Right kidney (tissue), 1 donor: ENCODE measurements around the gene RUNX3.

ENCODE experiments used
- DNase-seq: peaks from one replicate; pipeline ENCODE4 v3.0.0-alpha.2; 2016

Gene RUNX3

DNA sequence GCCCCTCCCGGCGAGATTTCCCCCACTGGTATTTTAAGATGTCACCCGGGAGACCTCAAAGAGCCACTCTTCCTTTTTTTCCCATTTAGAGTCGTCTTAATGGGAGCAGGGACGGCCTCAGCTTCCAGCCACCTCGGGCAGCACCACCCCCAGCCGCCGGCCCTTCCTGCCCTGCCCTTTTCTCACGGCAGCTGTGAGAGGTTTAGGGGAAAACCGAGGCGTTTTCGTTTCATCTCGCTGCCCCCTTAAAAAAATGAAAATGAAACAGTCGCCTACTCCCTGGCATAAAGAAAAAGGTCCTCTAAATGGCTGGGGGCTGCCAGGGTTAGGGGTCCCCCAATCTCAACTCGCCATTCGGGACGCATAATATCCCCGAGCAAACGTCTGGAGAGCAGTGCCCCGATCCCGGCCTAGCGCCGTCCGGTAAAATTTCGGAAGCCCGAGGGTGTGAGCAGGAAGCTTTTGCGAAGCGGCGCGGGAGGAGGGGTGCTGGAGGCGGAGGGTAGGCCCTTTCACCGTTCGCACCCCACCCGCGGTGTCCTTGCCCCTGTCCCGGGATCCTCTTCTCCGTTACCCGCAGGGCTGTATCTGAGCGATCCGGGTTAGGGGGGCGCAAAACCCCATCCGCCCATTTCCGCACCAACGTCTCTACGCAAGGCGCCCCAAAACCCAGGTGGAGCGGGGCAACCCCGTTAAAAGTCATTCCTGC lies 1.2 kb downstream of the RUNX3 start:
- DNase-seq: peak; percentile 79

DNA sequence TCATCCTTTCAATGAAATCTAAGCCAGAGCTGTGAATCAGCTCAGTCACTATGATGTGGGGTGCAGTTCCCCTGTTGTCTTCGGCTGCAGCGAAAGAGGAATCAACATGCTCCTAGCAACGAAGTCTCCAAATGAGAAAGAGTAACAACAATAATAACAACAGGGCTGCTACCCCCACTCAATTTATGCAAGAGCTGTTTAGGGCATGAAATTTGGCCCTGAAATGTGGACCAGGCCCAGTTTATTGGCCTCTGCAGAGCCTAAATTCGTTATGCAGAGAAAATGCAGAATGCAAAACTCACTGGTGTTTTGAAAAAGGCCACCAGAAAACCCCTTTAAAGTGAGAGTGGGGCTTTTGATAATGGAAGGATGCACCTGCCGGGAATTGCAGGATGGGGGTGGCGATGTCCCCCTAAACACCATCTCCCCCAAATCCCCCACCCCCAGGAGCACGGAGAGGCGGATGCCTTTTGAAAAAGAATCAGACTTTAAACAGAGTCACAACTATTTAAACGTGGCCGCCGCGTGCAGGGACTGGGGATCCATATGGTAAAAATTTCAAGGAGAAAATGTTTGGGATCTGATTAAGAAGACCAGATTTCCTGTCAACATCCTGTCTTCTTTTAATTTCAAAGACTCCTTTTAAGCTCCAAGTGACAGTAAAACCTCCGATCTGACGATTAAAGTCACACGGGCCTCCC lies 1.9 kb downstream of the RUNX3 start:
- peak; percentile 83 for DNase-seq

DNA sequence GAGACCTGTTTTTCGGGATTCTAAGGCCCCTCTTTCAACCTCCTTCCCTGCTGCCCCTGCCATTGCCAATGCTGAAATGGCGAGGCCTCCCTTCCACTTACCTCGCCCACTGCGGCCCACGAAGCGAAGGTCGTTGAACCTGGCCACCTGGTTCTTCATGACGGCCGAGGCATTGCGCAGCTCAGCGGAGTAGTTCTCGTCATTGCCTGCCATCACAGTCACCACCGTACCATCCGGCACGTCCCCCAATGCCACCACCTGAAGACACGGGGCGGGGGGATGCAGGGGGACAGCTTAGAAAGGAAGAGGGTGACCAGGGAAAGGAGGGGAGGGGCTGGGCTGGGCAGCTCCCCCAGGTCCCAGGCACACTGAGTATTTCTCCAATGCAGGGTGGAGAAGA lies 2.6 kb downstream of the RUNX3 start:
- no peak for DNase-seq

DNA sequence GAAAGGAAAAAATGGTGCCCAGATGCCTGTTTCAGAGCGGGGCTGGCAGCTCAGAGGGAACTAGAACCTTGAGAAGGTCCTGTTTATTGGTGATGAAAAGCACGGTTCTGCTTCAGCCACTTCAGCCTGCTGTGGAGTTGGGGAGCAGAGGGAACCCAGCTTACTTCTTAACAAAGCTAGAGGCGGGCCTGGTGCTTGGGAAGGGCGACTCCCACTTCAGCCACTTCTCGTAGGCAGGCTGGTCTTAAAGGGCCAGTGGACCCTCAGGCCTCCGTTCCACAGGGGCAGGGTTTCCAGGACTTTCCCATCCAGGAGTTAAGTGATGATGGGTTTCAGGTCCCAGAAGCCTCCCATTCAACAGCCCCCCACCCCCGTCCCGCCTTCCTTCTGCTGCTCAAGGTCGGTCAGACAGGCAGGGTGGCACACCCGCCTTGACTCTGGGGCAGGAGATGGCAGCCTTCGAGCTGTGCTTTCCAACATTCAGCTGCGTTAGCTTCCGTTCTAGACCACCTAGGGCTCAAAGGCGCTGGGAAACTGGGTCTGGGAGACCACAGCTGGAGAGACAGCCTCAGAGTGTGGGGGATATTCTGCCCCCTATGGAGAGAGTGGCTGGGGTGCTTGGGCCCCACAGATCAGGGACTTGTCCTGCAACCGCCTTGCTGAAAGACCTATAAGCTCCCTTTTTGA lies 3.4 kb downstream of the RUNX3 start:
- DNase-seq: peak; percentile 70

DNA sequence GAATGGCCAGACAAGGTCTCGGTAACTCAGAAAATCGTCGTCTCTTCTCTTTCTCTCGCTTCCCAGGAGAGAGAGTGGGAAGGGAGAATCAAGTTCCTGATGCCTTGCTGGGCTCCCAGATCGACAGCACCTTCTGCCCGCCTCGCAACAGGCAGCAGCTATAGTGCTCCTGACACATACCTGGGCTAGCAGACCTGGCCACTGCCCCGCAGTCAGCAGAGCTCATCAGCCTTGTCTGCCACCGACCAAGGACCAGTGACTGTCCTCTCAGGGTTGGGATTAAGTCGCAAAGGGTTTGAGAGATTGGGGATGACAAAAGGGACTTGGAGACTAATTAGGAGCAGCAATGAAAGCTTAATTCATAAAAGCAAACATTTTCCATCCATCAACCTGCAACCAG lies 4.1 kb downstream of the RUNX3 start:
- DNase-seq: no peak

DNA sequence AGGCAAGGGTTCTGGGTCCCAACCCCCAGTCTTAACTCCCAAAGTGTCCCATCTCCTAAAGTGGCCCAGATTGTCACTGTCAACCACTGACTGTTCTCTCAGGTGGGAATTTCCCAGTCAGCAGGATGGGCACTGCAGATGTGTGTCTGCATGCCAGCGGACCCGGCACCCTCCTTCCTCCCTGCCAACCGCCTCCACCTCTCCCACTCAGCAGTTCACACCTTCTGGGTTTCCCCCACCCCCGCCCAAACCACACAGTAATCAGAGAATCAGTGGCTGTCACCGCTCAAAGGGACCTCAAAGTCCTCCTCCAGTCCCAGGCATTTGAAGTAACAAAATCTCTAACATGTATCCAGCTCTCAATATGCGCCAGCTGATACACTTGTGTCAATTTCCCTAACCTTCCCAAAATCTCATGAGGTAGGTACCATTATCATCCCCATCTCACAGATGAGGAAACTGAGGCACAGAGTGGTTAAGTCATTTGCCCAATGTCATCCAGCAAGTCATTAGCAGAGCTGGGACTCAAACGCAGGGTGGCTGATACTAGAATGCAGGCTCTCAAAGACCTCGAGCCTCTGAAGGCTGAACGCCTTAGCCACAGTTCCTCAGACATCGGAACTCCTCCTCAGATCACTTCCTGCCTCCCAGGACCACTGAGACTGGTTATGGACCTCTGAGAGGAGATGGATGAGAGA lies 4.8 kb downstream of the RUNX3 start:
- DNase-seq: no peak

DNA sequence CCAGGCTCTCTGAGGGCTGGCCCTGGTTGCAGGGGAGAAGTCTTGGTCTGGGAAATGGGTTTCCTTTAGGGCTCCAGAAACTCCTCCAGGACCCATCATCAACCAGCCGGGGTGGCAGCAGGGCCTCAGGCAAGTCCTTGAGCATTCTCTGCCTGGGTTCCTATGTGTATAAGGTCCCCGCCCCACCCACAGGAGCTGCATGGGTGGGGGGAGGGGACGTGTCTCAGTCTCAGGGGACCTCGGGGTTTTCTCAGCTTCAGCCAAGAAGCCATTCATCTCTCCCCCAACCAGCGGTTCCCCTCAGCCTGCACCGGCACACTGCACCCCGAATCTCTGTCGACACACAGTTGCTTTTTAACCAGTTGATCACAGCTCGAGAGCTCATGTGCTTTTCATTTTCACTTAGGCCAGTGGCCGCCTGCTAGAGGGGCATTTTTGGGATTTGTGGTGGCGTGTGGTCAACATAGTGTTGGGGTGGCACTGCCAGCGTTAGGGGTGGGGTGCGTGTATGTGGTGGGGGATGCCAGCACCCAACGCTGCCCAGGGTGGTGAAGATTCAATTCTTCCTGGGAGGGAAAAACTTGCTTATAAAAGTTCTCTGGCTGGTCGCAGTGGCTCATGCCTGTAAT lies 6.5 kb downstream of the RUNX3 start:
- no peak for DNase-seq

DNA sequence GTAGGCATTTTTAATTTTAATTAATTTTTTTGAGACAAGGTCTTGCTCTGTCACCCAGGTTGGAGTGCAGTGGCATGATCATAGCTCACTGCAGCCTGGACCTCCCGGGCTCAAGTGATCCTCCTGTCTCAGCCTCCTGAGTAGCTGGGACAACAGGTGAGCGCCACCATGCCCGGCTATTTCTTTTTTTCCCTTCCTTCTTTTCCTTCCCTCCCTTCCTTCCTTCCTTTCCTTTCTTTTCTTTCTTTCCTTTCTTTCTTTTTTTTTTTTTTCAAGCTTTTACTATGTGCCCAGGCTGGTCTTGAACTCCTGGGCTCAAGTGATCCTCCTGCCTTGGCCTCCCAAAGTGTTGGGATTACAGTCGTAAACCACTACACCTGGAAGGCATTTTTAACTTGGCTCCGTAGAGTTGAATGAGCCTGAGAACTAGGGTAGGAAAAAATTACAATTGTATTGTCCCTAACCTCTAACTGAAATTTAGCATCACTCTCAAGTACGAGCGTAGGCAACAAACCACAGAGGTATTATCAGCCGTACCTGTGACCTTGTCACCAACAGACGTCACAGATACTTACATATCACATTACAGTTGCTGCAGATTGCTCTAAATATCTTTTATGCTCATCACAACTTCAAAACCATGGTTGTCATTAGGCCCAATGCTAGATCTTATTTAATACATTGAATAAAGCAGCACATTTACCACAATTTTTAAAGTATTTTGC lies 8.0 kb downstream of the RUNX3 start:
- no peak for DNase-seq

DNA sequence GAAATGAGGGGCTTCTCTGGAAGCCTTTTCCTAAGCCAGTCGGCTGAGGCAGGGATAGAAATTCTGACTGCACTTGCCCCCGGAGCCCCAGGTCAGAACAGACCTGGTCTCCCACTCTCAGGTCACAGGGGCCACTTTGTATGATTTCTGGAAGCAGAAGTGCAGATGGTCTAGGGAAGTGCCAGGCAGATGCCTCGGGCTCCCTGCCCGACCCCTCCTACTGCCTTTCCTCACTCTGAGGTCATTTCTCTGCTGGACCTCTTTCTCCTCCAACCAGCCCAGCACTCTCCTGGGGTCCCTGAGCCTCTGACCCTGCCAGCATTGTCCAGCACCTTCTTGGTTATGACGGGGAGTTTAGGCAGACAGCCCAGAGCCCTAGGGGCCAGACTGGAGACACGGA lies 8.7 kb downstream of the RUNX3 start:
- DNase-seq: no peak

DNA sequence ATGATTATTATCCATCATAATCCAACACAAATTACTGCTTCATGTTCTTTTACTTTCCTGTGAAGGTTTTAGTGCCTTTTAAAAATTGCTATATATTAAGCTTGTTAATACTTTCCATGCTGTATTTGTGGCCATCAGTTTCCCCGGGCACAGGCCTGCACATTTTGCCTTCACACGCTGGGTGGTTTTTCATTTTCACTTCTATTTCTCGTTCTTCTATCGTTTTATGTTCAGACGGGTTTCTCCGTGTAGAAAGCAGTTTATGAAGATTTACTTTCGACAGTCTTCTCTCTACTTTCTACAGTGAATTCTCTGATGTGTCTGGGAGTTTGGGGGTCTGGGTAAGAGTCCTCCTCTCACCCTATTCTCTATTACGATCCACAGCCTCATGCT lies 9.5 kb downstream of the RUNX3 start:
- no peak for DNase-seq

DNA sequence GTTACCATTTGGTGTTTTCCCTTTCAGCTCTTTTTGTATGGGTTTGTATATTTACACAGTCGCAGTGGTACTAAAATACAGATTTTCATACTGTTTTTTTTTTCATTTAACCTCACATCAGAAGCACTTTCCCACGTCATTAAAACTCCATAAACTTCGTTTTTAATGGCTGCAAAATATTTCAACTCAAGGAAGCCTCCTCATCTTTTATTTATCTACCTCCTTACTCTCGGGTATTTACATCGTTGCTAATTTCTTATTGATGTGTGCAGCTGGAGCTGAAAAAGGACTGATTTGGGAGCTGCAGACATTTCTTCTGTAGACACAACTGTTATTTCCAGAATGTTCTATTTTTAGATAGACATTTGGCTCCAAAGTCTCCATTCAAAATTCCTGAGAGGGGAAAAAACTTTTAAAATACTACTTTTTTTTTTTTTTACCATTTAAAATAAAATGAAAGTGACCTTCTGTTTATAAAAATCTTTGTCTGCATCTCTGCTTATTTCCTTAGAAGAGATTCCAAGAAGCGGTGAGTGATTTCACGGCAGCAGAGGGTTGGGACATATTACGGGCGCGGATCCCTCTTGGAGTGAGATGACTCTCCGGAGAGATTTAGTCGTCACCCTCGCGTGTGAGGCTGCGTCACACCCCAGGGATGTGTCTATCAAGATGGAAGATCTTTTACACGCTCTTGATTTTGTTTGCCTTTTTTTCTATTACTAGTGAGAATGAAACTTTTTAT lies 10.1 kb downstream of the RUNX3 start:
- no peak for DNase-seq

DNA sequence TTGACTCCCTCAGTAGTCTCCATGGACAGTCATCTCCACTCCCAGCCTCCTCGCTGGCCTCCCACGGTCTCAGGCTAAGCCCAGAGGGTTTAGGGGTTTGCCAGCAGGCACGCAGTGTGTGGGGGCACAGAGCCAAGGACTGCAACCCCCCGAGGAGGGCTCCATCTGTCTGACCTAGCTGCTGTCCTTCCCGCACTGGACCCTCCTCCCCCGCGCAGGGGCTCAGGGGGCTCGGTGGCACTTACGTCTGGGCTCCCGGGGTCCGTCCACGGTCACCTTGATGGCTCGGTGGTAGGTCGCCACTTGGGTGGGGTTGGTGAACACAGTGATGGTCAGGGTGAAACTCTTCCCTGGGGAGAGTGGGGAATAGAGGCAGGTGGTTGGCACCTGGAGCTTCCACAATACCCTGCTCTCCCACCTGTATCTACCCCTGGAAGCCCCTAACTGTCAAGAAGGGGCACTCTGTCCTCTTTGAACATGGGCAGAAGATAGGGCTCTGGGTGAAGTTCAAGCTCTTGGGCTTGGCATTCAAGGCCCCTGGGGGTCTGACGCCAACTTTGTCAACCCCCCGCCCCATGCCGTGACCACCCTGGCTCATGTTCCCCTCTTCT lies 11.0 kb downstream of the RUNX3 start:
- DNase-seq: no peak

DNA sequence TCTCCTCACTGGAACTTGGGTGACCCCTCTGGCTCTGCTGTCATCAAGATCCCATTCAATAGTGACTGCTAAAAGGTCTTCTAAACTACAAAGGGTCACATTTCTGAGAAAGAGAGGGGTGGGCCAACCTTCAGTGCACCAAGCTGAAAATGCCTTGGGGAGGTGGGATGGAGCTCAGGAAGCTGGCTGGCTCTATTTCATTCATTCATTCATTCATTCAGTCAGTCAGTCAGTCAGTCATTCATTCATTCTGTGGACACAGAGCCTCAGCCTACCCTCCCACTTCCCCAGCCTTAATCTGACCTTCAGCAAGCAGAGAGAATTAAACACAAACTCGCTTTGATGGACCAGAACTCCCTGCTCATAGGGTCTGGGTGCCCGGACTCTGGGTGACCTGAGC lies 11.7 kb downstream of the RUNX3 start:
- no peak for DNase-seq

DNA sequence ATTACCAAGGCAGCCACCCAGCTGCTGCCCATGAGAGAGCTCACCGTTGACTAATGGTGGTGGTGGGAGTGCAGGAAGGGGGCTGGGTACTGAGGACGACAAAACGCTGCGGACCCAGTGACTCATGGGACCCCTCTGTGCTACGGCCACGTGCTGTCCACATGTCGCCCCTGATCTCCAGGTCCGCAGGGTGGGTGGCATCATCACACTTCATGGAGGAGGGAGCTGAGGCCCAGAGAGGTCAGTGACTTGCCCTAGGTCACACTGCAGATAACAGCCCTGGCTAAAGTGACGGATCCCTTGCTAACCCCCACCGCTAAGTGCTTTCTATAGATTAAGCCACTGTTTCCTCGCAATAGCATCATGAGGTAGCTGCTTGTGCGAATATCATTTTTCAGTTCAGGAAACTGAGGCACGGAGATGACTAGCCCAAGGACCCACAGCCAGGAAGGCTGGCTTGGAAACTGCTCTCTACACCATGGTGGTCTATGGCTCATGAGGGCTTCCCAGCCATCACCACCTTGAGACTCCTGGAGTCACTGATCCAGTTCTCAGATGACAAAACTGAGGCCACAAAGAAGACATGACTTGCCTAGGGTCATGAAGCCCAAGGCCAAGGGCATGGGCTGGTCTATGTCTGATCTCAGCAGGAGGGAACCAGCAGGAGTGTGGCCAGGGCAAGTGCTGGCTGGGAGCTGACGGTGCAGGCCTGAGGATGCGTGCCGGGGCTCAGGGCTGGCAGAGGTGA lies 12.6 kb downstream of the RUNX3 start:
- no peak for DNase-seq

DNA sequence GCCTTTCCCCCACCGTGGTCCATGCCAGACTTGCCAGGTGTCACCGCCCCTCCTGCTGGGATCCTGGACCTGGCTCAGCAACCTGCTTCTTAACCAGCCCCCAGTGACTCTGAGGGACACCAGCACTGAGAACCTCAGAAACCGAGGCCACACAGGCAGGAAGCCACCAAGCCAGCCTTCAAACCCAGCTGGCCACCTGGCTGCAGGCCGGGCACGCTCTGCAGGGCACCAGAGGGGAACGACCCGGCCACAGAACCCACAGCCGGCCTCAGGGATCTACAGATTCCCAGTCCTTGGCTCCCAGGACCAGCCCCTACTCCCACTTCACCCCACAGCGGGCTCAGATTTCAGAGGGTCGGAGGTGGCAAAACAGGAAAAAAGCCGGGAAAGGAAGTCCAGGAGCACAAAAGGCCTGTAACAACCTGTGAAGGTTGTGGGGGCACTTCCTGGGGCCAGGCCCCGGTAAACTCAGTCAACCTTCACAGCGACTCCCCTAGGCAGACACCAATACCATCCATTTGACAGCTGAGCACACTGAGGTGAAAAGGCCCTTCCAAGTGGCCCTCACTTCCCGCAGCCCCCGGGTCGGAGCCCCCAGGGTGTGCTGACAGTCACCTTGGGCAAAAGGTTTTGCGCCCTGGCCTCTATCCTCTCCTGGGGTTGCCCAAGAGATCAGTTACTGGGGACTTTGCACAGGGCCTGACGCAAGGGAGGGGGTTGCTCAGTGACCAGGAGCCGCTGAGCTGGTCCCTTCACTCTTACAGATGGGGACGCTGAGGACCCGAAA lies 14.1 kb downstream of the RUNX3 start:
- DNase-seq: no peak

DNA sequence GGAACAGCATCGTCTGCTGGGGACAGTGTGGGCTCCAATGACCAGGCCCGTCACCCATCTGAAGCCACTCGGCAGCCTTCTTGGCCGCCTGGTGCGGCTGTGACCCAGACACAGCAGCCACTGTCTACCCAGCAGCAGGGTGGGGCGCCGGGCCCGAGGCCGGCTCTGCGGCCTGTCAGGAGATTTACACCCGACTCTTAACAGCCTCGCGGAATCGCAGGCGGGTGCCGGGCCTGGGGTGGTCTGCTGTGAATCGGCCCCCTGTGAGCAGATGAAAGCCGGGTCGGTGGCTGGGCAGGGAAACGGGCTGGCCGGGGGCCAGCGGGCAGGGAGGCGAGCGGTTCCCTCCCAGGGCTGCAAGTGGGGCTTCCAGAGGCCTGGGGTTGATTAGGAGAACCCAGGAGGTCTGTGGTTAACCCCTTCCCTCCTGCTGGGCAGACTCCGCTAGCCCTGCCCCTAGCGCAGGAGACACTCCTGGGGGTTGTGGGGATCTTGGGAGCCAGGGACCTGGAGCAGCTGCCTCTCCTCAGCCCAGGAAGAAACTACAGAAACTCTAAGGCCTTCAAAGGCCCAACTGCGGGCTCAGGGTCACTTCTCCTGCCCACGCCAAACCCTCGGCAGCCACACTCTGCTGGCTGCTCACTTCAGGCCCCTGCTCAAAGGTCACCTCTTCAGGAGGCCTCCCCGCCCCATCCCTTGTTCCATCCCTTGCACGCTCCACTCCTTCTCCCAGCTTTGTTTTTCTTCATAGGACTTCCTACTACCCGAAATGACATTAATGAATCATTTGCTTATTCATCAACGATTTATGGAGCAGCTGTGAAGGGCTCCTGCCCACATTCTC lies 15.6 kb downstream of the RUNX3 start:
- DNase-seq: peak; percentile 67

DNA sequence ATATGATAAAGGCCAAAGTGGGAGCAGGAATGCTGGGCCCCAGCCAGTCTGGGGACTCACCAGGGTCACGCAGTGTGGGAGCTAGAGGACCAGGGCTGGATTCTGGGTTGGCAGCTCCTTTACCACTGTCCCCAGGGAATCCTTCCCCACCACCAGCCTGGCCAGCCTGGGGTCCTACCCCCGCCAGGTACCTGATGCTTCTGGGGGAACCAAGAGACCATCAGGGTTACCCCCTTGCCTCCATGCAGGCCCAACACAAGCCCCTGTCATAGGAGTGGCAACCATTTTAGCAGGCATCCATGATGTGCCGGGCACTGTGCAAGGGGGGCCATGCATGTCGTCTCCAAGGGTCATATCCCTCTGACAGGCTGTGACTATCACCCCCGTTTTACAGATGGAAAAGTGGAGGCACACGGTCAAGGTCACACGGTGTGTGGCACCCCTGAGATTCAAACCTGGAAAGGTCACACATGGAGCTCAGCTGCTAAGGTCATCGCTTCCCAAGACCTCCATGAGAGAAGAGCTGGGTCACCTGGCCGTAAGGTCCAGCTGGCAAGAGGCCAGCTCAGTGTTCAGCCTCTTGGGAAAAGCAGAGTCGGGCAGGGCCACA lies 16.4 kb downstream of the RUNX3 start:
- DNase-seq: no peak

DNA sequence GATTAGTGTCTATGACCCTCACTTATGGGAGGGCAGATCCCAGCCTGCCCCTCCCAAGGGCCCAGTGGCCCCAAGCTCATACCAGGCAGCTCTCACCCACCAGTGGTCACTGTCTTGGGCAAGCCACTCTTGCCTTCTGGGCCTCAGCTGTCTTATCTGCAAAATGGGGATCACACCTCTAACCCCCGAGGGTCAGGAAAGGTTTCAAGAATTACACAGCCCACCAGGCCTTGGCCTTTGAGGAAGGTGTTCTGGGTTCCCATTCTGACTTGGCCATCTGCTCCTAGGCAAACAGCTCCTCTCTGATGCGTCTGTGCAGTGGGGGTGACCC lies 16.8 kb downstream of the RUNX3 start:
- DNase-seq: no peak
